COLO829 (cell line): Measurements from ENCODE around the gene PDE1A.

Source experiments
- DNase-seq: peaks from one replicate; pipeline ENCODE4 v3.0.0; 2012; ENCODE audit warnings: low spot score

PDE1A gene

GRCh38 chr2:182197529-182197928, 229.3 kb downstream of the PDE1A start:
- DNase-seq, result no peak

GRCh38 chr2:182193291-182193690, 233.5 kb downstream of the PDE1A start:
- no peak for DNase-seq

- no peak for DNase-seq
Observed at GRCh38 chr2:182191061-182191460, 235.8 kb downstream of the PDE1A start.

GRCh38 chr2:182187130-182187529, 239.7 kb downstream of the PDE1A start:
- peak; percentile 9 for DNase-seq

- DNase-seq, result peak; percentile 29
Observed at GRCh38 chr2:182186132-182186735, 240.6 kb downstream of the PDE1A start.

- no peak for DNase-seq
Observed at GRCh38 chr2:182182436-182182835, 244.4 kb downstream of the PDE1A start.

- DNase-seq, result no peak
Observed at GRCh38 chr2:182181381-182181780, 245.5 kb downstream of the PDE1A start.

GRCh38 chr2:182179176-182179575, 247.7 kb downstream of the PDE1A start:
- no peak for DNase-seq

GRCh38 chr2:182173944-182174622, 252.8 kb downstream of the PDE1A start:
- no peak for DNase-seq

GRCh38 chr2:182170341-182170740, 256.5 kb downstream of the PDE1A start:
- DNase-seq, result no peak

GRCh38 chr2:182167882-182168281, 259.0 kb downstream of the PDE1A start:
- no peak for DNase-seq

GRCh38 chr2:182166841-182167240, 260.0 kb downstream of the PDE1A start:
- no peak for DNase-seq

- no peak for DNase-seq
Observed at GRCh38 chr2:182166406-182166805, 260.4 kb downstream of the PDE1A start.

GRCh38 chr2:182165202-182165601, 261.6 kb downstream of the PDE1A start:
- DNase-seq, result no peak

GRCh38 chr2:182164686-182165085, 262.1 kb downstream of the PDE1A start:
- DNase-seq, result no peak

GRCh38 chr2:182163878-182164277, 263.0 kb downstream of the PDE1A start:
- no peak for DNase-seq

GRCh38 chr2:182148344-182148743, 278.5 kb downstream of the PDE1A start:
- no peak for DNase-seq

- no peak for DNase-seq
Observed at GRCh38 chr2:182144776-182145165, 282.1 kb downstream of the PDE1A start.

- DNase-seq, result no peak
Observed at GRCh38 chr2:182144041-182144775, 282.6 kb downstream of the PDE1A start.

- DNase-seq, result no peak
Observed at GRCh38 chr2:182142062-182142461, 284.8 kb downstream of the PDE1A start.

GRCh38 chr2:182134201-182134600, 292.6 kb downstream of the PDE1A start:
- DNase-seq, result no peak

- peak; percentile 4 for DNase-seq
Observed at GRCh38 chr2:182133195-182133891, 293.5 kb downstream of the PDE1A start.

GRCh38 chr2:182132605-182133004, 294.2 kb downstream of the PDE1A start:
- peak; percentile 24 for DNase-seq
